Measurements from ENCODE around the gene CPA5. TPM values are rescaled to one million over a fixed set of nuclear protein-coding genes. Genes with fewer than 3 reads are reported as not detected.

Gene CPA5
- polyA plus RNA-seq, 1 of the 3 experiments (the other 2 are of a cell fraction) = 1.3 TPM

GRCh38 chr7:130349911-130350782 lies 5.5 kb downstream of the CPA5 start:
- no peak overlapping the region for H3K9ac ChIP-seq
- H3K9me3 ChIP-seq = no peaks in the 10 kb centered on the region
- no peaks in the 10 kb centered on the region for H3K79me2 ChIP-seq (ENCODE audit: insufficient read depth)
- 86% methylated on average over 16 of the region's 16 CpGs for WGBS (ENCODE audit: low lambda C conversion rate)
- H3K27me3 ChIP-seq (ENCODE audit: insufficient read depth) = no peaks in the 10 kb centered on the region
- no peaks in the 10 kb centered on the region for H3K9me2 ChIP-seq
- no peak overlapping the region for H3K4me2 ChIP-seq
- TF ChIP-seq FOSL2 (IDR thresholded peaks at IDR 0.05; ENCODE audit: borderline replicate concordance, low read depth) (no peak), YY1 (IDR thresholded peaks at IDR 0.05; ENCODE audit: low read depth) (no peak), NRF1 (IDR thresholded peaks at IDR 0.05; ENCODE audit: low read depth, low read length) (no peak), RCOR1 (IDR thresholded peaks at IDR 0.05; ENCODE audit: low read length) (no peak), TAF1 (IDR thresholded peaks at IDR 0.05; ENCODE audit: borderline replicate concordance, low read depth, low read length) (no peak), FOXJ3 (CRISPR knock-in tag; IDR thresholded peaks at IDR 0.05) (no peak)
- no peak overlapping the region for H2AFZ ChIP-seq (ENCODE audit: low read depth)
- CTCF ChIA-PET = interaction anchor here (1.0 kb wide), 2 partner anchors 66 to 278 kb away, joined by 3 to 4 read pairs; no protein-coding TSS in a partner anchor
- peaks cover 4 to 12% of the 10 kb centered on the region in 2 experiments; a peak in 3 of 4 replicates for H3K4me1 ChIP-seq (ENCODE audit: control insufficient read depth in 1 of 2, insufficient read depth in 2 of 2, low read depth in 1 of 2, low read length in 1 of 2)
- no peaks in the 10 kb centered on the region for H3K36me3 ChIP-seq (replicated peaks in 1 of 2; ENCODE audit: control insufficient read depth in 1 of 2, insufficient read depth in 2 of 2, low read length in 1 of 2)
- peak; percentile 25 for DNase-seq
- H4K20me1 ChIP-seq (ENCODE audit: insufficient read depth) = no peaks in the 10 kb centered on the region
- POLR2A ChIA-PET = no interaction called here
- H3K27ac ChIP-seq (ENCODE audit: low read depth in 2 of 2, low read length in 1 of 2) = no peak overlapping the region
- H3F3A ChIP-seq (replicated peaks; ENCODE audit: insufficient read depth) = peaks cover 7% of the 10 kb centered on the region
- H3K4me3 ChIP-seq (ENCODE audit: low read depth in 2 of 2, low read length in 1 of 2) = no peak overlapping the region

GRCh38 chr7:130350945-130351790 lies 6.6 kb downstream of the CPA5 start:
- H3K9me2 ChIP-seq = no peaks in the 10 kb centered on the region
- H3K4me2 ChIP-seq = no peak overlapping the region
- 94% methylated on average over 20 of the region's 20 CpGs for WGBS (ENCODE audit: low lambda C conversion rate)
- TF ChIP-seq RFX5 (IDR thresholded peaks at IDR 0.05; ENCODE audit: low read length) (no peak), RXRA (IDR thresholded peaks at IDR 0.05; ENCODE audit: borderline replicate concordance, low read depth) (no peak), RCOR1 (IDR thresholded peaks at IDR 0.05; ENCODE audit: low read length) (no peak), USF1 (IDR thresholded peaks at IDR 0.05; ENCODE audit: borderline replicate concordance, low read depth) (no peak), IRF3 (IDR thresholded peaks at IDR 0.05; ENCODE audit: low read depth, low read length) (no peak), TEAD4 (IDR thresholded peaks at IDR 0.05; ENCODE audit: borderline replicate concordance, insufficient read depth) (no peak), PBX3 (IDR thresholded peaks at IDR 0.05) (no peak), ZBTB33 (IDR thresholded peaks at IDR 0.05; ENCODE audit: borderline replicate concordance, low read depth) (no peak), FOSL2 (IDR thresholded peaks at IDR 0.05; ENCODE audit: borderline replicate concordance, low read depth) (no peak), FOXJ3 (CRISPR knock-in tag; IDR thresholded peaks at IDR 0.05) (no peak), MAX (IDR thresholded peaks at IDR 0.05; ENCODE audit: low read depth) (no peak), USF2 (IDR thresholded peaks at IDR 0.05; ENCODE audit: borderline replicate concordance, low read depth, low read length) (no peak), POLR2AphosphoS5 (IDR thresholded peaks at IDR 0.05; ENCODE audit: low read depth, low read length) (no peak)
- ChIA-PET POLR2A (no interaction called here), CTCF (interaction anchor here (1.0 kb wide), 1 partner anchor 67 kb away, joined by 3 read pairs; no protein-coding TSS in a partner anchor)
- no peak overlapping the region for H3K27ac ChIP-seq (ENCODE audit: low read depth in 2 of 2, low read length in 1 of 2)
- H3K36me3 ChIP-seq (replicated peaks in 1 of 2; ENCODE audit: control insufficient read depth in 1 of 2, insufficient read depth in 2 of 2, low read length in 1 of 2) = no peaks in the 10 kb centered on the region
- H3K9me3 ChIP-seq = no peaks in the 10 kb centered on the region
- peaks cover 13% of the 10 kb centered on the region for H3F3A ChIP-seq (replicated peaks; ENCODE audit: insufficient read depth)
- peak; percentile 18 for DNase-seq
- no peak overlapping the region for H3K9ac ChIP-seq
- H3K79me2 ChIP-seq (ENCODE audit: insufficient read depth) = no peaks in the 10 kb centered on the region
- peaks cover 10 to 21% of the 10 kb centered on the region in 2 experiments; a peak in 3 of 4 replicates for H3K4me1 ChIP-seq (ENCODE audit: control insufficient read depth in 1 of 2, insufficient read depth in 2 of 2, low read depth in 1 of 2, low read length in 1 of 2)
- H3K27me3 ChIP-seq (ENCODE audit: insufficient read depth) = no peaks in the 10 kb centered on the region
- no peak overlapping the region for H2AFZ ChIP-seq (ENCODE audit: low read depth)
- no peaks in the 10 kb centered on the region for H4K20me1 ChIP-seq (ENCODE audit: insufficient read depth)
- H3K4me3 ChIP-seq (ENCODE audit: low read depth in 2 of 2, low read length in 1 of 2) = no peak overlapping the region

All from SK-N-SH (cell line).